ENCODE data around the gene ANKFN1.
"Not testable (repeated sequence)": the region's sequence is repeated elsewhere in the genome, so short reads cannot be mapped to it uniquely, and the experiment has no call there.

Gene ANKFN1

GRCh38 chr17:56350592-56350991 lies 197.3 kb downstream of the ANKFN1 start:
- DNase-seq, result no peak

- no peak for DNase-seq
Observed at GRCh38 chr17:56351675-56352074, 198.4 kb downstream of the ANKFN1 start.

- DNase-seq, result no peak
Observed at GRCh38 chr17:56358651-56359050, 205.4 kb downstream of the ANKFN1 start.

DNA sequence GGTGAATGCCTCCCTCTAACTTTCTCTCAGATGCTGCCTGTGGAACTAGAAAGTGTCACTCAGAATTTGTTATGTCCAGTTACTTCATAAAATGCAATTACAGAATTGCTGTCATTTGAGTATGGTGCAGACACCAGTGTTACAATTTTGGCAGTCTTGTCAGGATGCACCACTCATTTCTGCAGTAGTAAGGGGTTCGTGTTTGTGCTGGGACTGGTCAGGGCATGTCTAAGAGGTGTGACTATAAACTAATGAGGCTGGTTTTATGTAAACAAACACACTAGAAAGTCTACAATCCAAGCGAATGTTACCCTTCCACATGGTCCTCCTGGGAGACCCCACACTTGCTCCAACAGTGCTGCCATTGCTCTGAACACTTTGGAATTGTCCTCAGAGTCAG lies 206.2 kb downstream of the ANKFN1 start:
- DNase-seq, result no peak

- DNase-seq, result no peak
Observed at GRCh38 chr17:56367366-56367765, 214.1 kb downstream of the ANKFN1 start.

DNA sequence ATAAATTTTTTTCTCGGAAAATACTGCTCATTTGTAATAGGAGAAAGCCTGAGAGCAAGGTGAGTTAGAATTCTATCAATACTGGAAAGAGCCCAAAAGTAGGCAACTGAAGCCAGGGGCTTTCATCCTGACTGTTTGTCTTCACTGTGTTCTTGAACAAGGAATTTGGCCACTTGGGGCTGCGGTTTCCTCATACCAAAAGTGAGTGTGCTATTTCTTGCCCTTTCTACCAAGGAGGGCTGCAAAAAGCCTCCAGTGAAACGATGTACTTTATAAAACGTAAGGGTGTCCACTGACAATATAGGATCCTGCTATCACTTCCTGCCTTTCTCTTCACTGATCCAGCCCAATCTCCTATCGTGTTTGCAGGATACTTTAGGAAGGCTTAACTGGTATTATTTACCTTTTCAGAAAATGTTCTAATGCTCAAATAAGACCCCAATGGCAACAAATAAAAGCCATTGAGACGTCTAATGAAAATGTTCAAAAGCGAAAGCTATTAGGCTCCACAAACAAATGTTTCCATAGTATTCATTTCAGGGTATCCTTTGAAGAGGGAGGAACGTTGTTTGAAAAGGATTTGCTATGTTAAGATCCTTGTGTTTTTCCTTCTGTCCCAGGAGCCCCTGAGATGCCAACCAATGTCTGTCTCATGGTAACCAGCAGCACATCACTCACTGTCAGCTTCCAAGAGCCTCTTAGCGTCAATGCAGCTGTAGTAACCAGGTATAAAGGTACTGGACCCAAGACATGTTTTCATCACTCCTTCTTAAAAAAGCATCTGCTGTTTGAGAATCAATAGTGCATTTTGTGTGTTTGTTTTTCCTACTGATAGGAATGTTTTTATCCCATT lies 220.9 kb downstream of the ANKFN1 start:
- DNase-seq, result no peak

DNA sequence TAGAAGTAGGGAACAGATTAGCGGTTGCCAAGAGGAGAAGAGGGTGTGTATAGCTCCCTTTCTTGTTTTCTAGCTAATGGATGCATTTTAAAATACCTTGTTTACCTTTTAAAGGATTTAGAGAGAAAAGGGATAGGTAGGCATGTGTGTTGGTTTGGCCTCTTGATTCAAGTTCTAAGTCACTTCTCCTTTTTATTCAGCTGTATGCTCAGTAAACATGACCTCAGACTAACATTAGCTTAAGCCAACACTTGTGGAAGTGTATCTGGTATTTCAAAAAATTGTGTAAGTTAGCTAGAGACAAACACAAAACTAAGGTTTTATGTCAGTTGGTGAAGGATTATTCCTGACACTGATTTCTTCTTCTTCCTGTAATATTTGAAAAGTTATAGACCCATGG lies 236.1 kb downstream of the ANKFN1 start:
- DNase-seq, result no peak

GRCh38 chr17:56392321-56392720 lies 239.0 kb downstream of the ANKFN1 start:
- no peak for DNase-seq

GRCh38 chr17:56393156-56393555 lies 239.9 kb downstream of the ANKFN1 start:
- DNase-seq, result no peak

DNA sequence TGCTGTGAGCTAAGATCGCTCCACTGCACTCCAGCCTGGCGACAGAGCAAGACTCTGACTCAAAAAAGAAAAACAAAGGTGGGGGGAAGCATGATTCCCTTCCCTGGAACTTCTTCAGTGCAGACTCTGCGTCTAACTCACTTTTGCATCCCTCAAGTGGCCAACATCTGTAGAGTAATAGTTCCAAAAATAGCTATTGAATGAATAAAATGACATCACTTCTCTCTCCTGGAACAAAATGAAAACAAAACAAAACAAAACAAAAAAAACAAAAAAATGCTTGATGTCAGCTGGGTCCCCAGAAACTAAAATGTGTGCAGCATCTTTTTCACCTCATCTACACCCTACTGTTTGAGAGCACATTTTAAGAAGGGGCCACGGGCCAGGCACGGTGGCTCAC lies 242.5 kb downstream of the ANKFN1 start:
- DNase-seq, result no peak

GRCh38 chr17:56407086-56407485 lies 253.8 kb downstream of the ANKFN1 start:
- DNase-seq, result no peak

GRCh38 chr17:56412356-56412755 lies 259.1 kb downstream of the ANKFN1 start:
- not testable (repeated sequence) for DNase-seq

DNA sequence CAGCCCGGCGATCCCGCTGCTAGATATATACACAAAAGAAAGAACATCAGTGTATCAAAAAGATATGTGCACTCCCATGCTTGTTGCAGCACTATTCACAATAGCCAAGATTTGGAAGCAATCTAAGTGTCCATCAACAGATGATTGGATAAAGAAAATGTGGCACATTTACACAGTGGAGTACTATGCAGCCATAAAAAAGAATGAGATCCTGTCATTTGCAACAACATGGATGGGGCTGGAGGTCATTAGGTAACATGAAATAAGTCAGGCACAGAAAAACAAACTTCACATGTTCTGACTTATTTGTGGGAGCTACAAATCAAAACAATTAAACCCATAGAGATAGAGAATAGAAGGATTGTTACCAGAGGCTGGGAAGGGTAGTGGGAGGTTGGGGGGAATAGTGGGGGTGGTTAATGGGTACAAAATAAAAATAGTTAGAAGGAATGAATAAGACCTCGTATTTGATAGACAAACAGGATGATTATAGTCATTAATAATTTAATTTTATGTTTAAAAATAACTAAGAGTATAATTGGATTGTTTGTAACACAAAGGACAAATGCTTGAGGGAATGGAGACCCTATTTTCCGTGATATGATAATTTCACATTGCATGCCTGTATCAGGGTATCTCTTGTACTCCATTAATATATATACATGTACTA lies 263.5 kb downstream of the ANKFN1 start:
- no peak for DNase-seq

DNA sequence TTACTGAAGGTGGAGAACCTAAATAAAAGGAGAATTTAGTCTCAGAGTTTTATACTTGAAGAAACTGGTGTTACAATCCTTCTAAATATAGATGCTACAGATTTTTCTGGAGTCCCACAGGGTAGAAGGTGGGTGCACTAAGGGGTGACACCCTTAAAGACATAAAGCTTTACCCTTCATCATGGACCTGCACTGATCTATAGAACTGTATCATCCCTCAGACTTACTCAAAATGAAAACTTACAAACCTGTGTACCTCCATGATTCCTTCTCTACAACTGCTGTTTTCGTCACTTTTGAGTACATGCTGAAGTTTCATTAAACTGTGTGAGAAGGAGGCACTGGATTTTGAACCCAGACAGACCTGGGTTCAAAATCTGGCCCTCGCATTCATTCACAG lies 270.7 kb downstream of the ANKFN1 start:
- no peak for DNase-seq

DNA sequence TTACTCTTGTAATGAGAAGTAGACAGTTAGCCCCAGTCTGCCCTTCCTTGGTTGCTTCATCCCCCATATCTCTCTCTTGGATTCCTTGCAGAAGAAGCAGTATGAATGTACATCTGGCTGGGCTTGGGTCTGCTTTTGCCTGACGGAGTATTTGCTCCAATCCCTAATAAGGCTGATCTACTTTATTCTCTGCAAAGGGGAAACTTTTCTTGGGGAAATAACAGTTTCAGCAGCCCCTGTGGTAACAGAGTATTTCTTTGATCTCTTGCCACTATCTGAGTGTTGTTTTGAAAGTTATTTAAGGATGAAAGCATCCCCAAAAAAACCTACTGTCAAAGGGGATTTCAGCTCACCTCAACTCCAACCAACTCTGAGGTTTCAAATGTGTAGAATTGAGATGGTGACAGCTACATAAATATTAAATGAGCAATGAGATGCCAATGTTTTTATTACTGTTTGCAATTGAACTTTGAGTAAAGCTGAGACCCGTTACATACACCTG lies 271.3 kb downstream of the ANKFN1 start:
- no peak for DNase-seq

GRCh38 chr17:56425483-56425882 lies 272.2 kb downstream of the ANKFN1 start:
- no peak for DNase-seq

- no peak for DNase-seq
Observed at GRCh38 chr17:56426901-56427300, 273.6 kb downstream of the ANKFN1 start.

GRCh38 chr17:56431736-56432135 lies 278.5 kb downstream of the ANKFN1 start:
- no peak for DNase-seq

GRCh38 chr17:56432443-56432842 lies 279.2 kb downstream of the ANKFN1 start:
- no peak for DNase-seq

DNA sequence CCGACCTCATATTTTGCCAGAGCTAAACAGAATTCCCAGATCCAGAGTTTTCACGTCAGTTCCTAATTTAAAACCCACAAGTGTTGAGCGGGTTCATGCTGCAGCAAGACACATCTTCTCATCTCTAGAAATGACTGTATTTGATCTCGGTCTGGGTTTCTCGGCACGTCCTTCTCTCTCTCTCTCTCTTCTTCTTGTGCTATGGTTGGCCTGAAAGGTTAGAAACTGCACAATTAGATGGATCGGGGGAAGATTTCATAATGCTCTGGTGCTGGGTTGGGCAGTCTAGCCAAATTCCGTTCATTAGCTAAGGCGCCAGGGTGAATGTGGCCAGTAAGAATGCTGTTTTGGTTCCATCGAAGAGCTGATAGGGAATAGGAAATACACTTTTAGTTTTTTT lies 281.3 kb downstream of the ANKFN1 start:
- no peak for DNase-seq

DNA sequence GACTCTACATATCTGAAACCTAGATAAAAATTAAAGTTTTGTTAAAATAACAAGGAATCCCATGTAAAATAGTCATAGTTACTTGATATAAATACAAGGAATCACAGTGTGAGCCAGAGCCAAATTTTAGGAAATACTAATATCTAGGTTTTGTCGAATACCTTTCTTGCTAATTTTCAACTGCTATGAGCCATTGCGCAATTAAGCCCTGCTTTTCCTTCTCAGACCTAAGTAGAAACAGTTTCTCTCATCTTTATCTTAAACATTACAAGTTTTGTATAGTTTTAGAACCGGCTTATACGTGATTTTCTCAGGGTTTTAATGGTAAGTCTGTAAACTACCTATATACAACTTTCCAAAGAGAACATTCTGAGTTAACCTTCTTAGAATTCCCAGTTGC lies 282.9 kb downstream of the ANKFN1 start:
- DNase-seq, result no peak

DNA sequence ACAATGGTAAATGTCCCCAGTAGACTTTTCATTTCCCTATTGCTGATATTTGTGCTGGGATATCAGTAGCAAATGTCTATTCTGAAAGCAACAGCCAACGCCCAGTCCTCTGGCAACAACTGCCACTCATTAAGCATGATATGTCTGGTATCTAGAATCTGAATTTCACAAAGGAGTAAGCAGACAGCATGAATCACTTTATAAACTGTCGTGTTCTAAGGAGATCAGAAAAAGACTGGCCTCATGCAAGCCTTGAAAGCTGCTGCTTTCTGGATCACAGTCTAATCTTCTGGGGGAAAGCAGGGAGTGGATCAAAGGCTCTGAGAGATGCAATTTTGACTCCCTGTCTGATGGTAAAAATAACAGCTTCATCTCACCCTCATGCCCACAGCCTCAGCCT lies 287.1 kb downstream of the ANKFN1 start:
- no peak for DNase-seq

GRCh38 chr17:56441308-56441707 lies 288.0 kb downstream of the ANKFN1 start:
- no peak for DNase-seq
